ENCODE data around the gene LARGE1. TPM values are rescaled to one million over a fixed set of nuclear protein-coding genes. Genes with fewer than 3 reads are reported as not detected.

The LARGE1 gene
- total RNA-seq, 1 donor from 2014 or later, result 195 TPM

DNA sequence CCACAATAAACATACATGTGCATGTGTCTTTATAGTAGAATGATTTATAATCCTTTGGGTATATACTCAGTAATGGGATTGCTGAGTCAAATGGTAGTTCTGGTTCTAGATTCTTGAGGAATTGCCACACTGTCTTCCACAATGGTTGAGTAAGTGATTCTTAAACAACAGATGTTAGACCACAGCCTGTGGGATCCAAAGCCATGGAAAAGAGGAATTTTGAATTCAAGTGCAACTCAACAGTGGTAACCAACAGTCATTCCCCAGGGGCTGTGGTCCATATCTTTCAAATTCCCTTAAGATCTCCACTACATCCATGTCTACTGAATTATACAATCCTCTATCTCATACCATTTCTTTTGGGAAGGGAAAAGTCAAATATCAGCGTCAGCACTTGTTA is 321.5 kb downstream of the LARGE1 start:
- peaks cover 6% of the 10 kb centered on the region for H3K9me3 Mint-ChIP-seq (ENCODE audit: low read depth)
- peaks cover 3% of the 10 kb centered on the region for H3K4me1 Mint-ChIP-seq (ENCODE audit: low read depth)
- no peak overlapping the region for H3K4me3 Mint-ChIP-seq (ENCODE audit: low read depth)
- H3K27ac Mint-ChIP-seq, result no peak overlapping the region
- DNase-seq (ENCODE audit: low spot score, unreplicated experiment), result no peak
- peaks cover 45% of the 10 kb centered on the region for H3K36me3 Mint-ChIP-seq (ENCODE audit: insufficient read depth)
- H3K27me3 Mint-ChIP-seq, result no peaks in the 10 kb centered on the region
- TF ChIP-seq, protein P1, sequence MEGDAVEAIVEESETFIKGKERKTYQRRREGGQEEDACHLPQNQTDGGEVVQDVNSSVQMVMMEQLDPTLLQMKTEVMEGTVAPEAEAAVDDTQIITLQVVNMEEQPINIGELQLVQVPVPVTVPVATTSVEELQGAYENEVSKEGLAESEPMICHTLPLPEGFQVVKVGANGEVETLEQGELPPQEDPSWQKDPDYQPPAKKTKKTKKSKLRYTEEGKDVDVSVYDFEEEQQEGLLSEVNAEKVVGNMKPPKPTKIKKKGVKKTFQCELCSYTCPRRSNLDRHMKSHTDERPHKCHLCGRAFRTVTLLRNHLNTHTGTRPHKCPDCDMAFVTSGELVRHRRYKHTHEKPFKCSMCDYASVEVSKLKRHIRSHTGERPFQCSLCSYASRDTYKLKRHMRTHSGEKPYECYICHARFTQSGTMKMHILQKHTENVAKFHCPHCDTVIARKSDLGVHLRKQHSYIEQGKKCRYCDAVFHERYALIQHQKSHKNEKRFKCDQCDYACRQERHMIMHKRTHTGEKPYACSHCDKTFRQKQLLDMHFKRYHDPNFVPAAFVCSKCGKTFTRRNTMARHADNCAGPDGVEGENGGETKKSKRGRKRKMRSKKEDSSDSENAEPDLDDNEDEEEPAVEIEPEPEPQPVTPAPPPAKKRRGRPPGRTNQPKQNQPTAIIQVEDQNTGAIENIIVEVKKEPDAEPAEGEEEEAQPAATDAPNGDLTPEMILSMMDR (IDR thresholded peaks at IDR 0.05; ENCODE audit: unreplicated experiment), result no peak

DNA sequence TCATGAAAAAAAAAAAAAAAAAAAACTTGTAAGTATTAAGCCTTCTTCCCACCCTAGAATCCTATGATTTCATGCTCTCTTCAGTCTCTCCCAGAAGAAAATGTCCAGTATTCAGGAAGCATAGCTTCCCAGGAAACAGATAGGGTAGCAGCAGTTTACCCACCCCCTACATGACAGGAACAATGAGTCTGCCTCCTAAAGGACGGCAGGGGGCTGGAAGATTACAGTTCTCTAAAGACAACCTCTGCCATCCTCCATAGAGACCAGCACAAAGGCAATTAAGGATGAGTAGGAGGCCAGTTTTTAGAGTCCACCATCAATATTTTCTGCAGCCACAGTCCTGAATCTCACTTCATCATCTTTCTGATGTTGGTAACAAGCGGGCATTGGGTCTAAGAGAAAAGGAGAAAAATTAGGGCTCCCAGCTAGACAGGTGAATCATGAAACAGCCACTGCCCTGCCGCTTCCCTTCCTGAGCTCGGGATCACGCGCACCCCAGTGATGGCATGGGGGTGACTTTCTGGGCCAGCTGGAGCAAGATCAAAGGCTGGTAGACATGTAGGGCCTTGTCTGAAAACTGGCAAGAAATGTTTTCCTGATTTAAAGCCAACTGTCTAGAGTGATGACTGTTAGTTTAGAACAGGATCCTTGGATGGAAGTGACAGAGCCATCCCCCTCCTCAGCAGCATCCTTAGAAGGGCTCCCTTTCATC is 322.8 kb downstream of the LARGE1 start:
- no peaks in the 10 kb centered on the region for H3K27me3 Mint-ChIP-seq

DNA sequence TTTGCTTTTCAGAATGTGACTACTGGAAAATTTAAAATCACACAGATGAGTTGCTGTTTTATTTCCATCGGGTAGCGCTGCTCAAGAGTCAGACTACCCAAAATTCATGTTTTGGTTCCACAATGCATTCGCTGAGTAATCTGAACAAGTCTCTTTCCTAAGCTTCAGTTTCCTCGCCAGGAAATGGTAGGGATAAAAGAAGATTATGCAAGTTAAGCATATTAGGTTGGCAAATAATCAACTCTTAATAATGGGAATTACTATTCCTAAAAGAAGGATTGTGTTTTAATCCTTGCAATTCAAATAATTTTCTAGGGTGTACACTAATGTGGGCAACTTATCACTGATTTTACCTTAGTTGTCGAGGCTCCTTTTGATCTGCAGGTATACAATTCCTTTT is 326.5 kb downstream of the LARGE1 start:
- no peak overlapping the region for H3K4me3 Mint-ChIP-seq (ENCODE audit: low read depth)
- no peak for DNase-seq (ENCODE audit: low spot score, unreplicated experiment)
- peaks cover 11% of the 10 kb centered on the region for H3K36me3 Mint-ChIP-seq (ENCODE audit: insufficient read depth)
- peaks cover 4% of the 10 kb centered on the region for H3K4me1 Mint-ChIP-seq (ENCODE audit: low read depth)
- TF ChIP-seq, protein P1 (IDR thresholded peaks at IDR 0.05; ENCODE audit: unreplicated experiment), result no peak
- H3K9me3 Mint-ChIP-seq (ENCODE audit: low read depth), result no peaks in the 10 kb centered on the region
- H3K27ac Mint-ChIP-seq, result no peak overlapping the region
- no peaks in the 10 kb centered on the region for H3K27me3 Mint-ChIP-seq

More for the DNA sequence above, 322.8 kb downstream of the LARGE1 start:
- Mint-ChIP-seq H3K4me3 (ENCODE audit: low read depth) (no peak overlapping the region), H3K27ac (peak overlapping the region; percentile 49), H3K9me3 (ENCODE audit: low read depth) (peaks cover 6% of the 10 kb centered on the region), H3K4me1 (ENCODE audit: low read depth) (peaks cover 5% of the 10 kb centered on the region), H3K36me3 (ENCODE audit: insufficient read depth) (peaks cover 37% of the 10 kb centered on the region)
- TF ChIP-seq, protein P1 (IDR thresholded peaks at IDR 0.05; ENCODE audit: unreplicated experiment), result no peak
- no peak for DNase-seq (ENCODE audit: low spot score, unreplicated experiment)

DNA sequence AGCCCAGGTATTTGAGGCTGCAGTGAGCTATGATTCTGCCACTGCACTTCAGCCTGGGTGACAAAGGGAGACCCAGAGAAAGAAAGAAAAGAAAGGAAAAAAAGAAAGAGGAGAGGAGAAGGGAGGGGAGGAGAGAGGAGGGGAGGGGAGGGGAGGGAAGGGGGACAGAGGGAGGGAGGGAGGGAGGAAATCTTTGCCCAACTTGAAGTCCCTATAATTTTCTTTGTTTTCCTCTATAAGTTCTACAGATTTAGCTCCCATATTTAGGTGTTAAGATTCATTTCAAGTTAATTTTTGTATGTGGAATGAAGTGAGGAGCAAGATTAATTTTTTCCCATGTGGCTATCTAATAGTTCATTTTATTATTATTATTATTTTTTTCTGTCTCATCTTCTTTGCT is 328.3 kb downstream of the LARGE1 start:
- peaks cover 11% of the 10 kb centered on the region for H3K36me3 Mint-ChIP-seq (ENCODE audit: insufficient read depth)
- no peak overlapping the region for H3K27ac Mint-ChIP-seq
- no peak for DNase-seq (ENCODE audit: low spot score, unreplicated experiment)
- H3K9me3 Mint-ChIP-seq (ENCODE audit: low read depth), result no peaks in the 10 kb centered on the region
- TF ChIP-seq, protein P1 (IDR thresholded peaks at IDR 0.05; ENCODE audit: unreplicated experiment), result no peak
- H3K4me1 Mint-ChIP-seq (ENCODE audit: low read depth), result peaks cover 4% of the 10 kb centered on the region
- H3K4me3 Mint-ChIP-seq (ENCODE audit: low read depth), result no peak overlapping the region
- H3K27me3 Mint-ChIP-seq, result no peaks in the 10 kb centered on the region

DNA sequence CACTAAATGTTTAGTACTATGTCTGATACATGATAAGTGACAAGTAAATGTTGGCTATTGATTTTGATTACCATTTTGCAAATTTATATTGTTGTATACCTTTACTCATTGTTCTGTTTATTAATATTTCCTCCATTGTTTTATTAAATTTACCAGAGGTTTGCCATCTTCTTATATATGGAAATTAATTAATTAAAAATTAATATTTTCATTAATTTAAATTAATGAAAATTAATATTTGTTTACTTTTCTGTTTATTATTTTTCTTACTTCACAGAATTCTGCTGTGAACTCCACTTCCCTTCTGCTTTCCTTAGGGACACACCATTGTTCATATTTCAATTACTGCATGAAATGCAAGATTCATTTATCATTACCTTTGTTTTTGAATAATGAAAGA is 331.0 kb downstream of the LARGE1 start:
- Mint-ChIP-seq H3K4me3 (ENCODE audit: low read depth) (no peak overlapping the region), H3K4me1 (ENCODE audit: low read depth) (peaks cover 4% of the 10 kb centered on the region), H3K27me3 (no peaks in the 10 kb centered on the region), H3K36me3 (ENCODE audit: insufficient read depth) (peaks cover 17% of the 10 kb centered on the region), H3K27ac (no peak overlapping the region), H3K9me3 (ENCODE audit: low read depth) (no peaks in the 10 kb centered on the region)
- DNase-seq (ENCODE audit: low spot score, unreplicated experiment), result no peak
- TF ChIP-seq, protein P1 (IDR thresholded peaks at IDR 0.05; ENCODE audit: unreplicated experiment), result no peak
